Prostate gland (tissue), 2 donors: ENCODE data around the gene BMI1. TPM values are rescaled to one million over a fixed set of nuclear protein-coding genes. Genes with fewer than 3 reads are reported as not detected.

Experiments
- DNase-seq: peaks from one replicate; pipeline ENCODE4 v3.0.0-alpha.2; 2019; ENCODE audit warnings: low spot score
- H3K27ac ChIP-seq, 2 donors: fragments of 200-600 bp; sonication (generic); 2 replicates each; pipeline ENCODE4 v1.5.1; 2017 to 2019
- H3K27me3 ChIP-seq: fragments of 200-600 bp; sonication (generic); replicated peaks from 2 replicates; pipeline ENCODE4 v1.5.1; 2019; ENCODE audit not compliant: insufficient read depth
- H3K36me3 ChIP-seq, 2 donors: fragments of 200-600 bp; sonication (generic); 1 replicate in 1 of 2; 2 replicates in 1 of 2; pipeline versions ENCODE4 v1.5.1 to v1.8.1; 2017 to 2019
- H3K4me1 ChIP-seq: fragments of 200-600 bp; sonication (generic); replicated peaks from 2 replicates; pipeline ENCODE4 v1.5.1; 2019
- H3K4me3 ChIP-seq, 2 donors: fragments of 200-600 bp; sonication (generic); 2 replicates each; pipeline ENCODE4 v1.5.1; 2017 to 2019
- H3K9me3 ChIP-seq: fragments of 200-600 bp; sonication (generic); 2 replicates; pipeline ENCODE4 v1.5.1; 2017
- CTCF ChIP-seq, 4 experiments: fragments of 200-600 bp in 2 of 4; fragments of 450-650 bp in 2 of 4; sonication (generic) in 2 of 4; IDR thresholded peaks; 1 replicate in 3 of 4; 2 replicates in 1 of 4; pipeline ENCODE4 v1.5.1; 2016 to 2019; ENCODE audit warnings: antibody characterized with exemption in 4 of 4, mild to moderate bottlenecking in 2 of 4, moderate library complexity in 2 of 4
- POLR2A ChIP-seq: fragments of 450-650 bp; IDR thresholded peaks from one replicate; pipeline ENCODE4 v1.6.1; 2016; ENCODE audit warnings: antibody characterized with exemption, mild to moderate bottlenecking
- POLR2AphosphoS5 ChIP-seq: sonication (generic); formaldehyde crosslinking; IDR thresholded peaks from one replicate; pipeline ENCODE4 v1.6.1; 2017; ENCODE audit warnings: antibody characterized with exemption
- WGBS: methylation state at CpG from one replicate; pipeline ENCODE4 v1.1.5; 2018; 5-methylcytosine and 5-hydroxymethylcytosine counted together
- intact Hi-C: fragments of 100-400 bp; cut with DNase I; formaldehyde crosslinking; loops from one replicate; pipeline ENCODE4 v1.14.2; 2022
- total RNA-seq, 2 donors: library from RNA; depleted of rRNA; stranded (reverse); fragments of >200 nt; gene quantifications; one replicate each; pipeline ENCODE4 v1.1.0, GENCODE V29; 2016

The BMI1 gene
- total RNA-seq, 2 donors from 2014 or later: 70.8 to 88.4 TPM

GRCh38 chr10:22368981-22369380 is 48.1 kb downstream of the BMI1 start:
- intact Hi-C loops: no loop called here
- H3K9me3 ChIP-seq: no peaks in the 10 kb centered on the region
- DNase-seq: no peak
- H3K4me1 ChIP-seq: no peaks in the 10 kb centered on the region
- 64% methylated on average over 2 of the region's 2 CpGs for WGBS
- H3K36me3 ChIP-seq: no peaks in the 10 kb centered on the region
- TF ChIP-seq POLR2AphosphoS5 (no peak), CTCF (IDR thresholded peaks at IDR 0.05) (no peak), POLR2A (no peak)
- H3K27ac ChIP-seq: no peak overlapping the region
- H3K27me3 ChIP-seq: no peaks in the 10 kb centered on the region
- H3K4me3 ChIP-seq: no peak overlapping the region

GRCh38 chr10:22369434-22370072 is 48.7 kb downstream of the BMI1 start:
- Histone ChIP-seq H3K4me3 (no peak overlapping the region), H3K27ac (no peak overlapping the region), H3K4me1 (no peaks in the 10 kb centered on the region), H3K9me3 (no peaks in the 10 kb centered on the region), H3K36me3 (no peaks in the 10 kb centered on the region), H3K27me3 (no peaks in the 10 kb centered on the region)
- intact Hi-C loops: no loop called here
- TF ChIP-seq POLR2A (no peak), POLR2AphosphoS5 (no peak), CTCF (IDR thresholded peaks at IDR 0.05) (no peak)
- DNase-seq: no peak
- 88% methylated on average over 5 of the region's 5 CpGs for WGBS

DNA sequence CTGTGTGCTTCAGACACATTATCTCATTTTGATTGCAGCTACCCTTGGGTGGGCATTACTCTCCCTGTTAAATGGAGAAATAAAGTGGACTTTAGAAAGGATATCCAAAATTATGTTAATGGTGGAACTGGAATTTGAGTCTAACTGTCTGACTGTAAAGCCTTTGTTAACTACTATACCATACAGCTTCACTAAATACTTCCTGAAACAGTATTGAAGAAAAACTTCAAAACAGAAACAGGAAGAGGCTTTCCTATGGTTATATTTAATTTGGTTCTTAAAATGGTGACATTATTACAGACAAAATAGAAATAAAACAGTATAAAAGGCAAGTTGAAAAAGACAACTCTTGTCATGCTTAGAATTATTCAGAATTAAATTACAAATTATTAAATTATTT is 49.4 kb downstream of the BMI1 start:
- TF ChIP-seq POLR2A (no peak), POLR2AphosphoS5 (no peak), CTCF (IDR thresholded peaks at IDR 0.05) (no peak)

GRCh38 chr10:22372298-22372697 is 51.4 kb downstream of the BMI1 start:
- H3K27ac ChIP-seq: peak overlapping the region in 1 of 2 donors; percentile 22
- TF ChIP-seq POLR2AphosphoS5: no peak
- no peak for TF ChIP-seq CTCF (IDR thresholded peaks at IDR 0.05)
- TF ChIP-seq POLR2A: no peak
- H3K4me3 ChIP-seq: no peak overlapping the region
- H3K27me3 ChIP-seq: no peaks in the 10 kb centered on the region
- intact Hi-C loops: no loop called here
- H3K4me1 ChIP-seq: no peaks in the 10 kb centered on the region
- 85% methylated on average over 6 of the region's 6 CpGs for WGBS
- no peaks in the 10 kb centered on the region for H3K36me3 ChIP-seq
- DNase-seq: no peak
- no peaks in the 10 kb centered on the region for H3K9me3 ChIP-seq

More for the DNA sequence above, 49.4 kb downstream of the BMI1 start:
- no peaks in the 10 kb centered on the region for H3K4me1 ChIP-seq
- no peaks in the 10 kb centered on the region for H3K9me3 ChIP-seq
- H3K4me3 ChIP-seq: no peak overlapping the region
- intact Hi-C loops: no loop called here
- no peak for DNase-seq
- H3K27me3 ChIP-seq: no peaks in the 10 kb centered on the region
- H3K27ac ChIP-seq: no peak overlapping the region
- H3K36me3 ChIP-seq: no peaks in the 10 kb centered on the region

GRCh38 chr10:22372917-22373316 is 52.0 kb downstream of the BMI1 start:
- H3K9me3 ChIP-seq: no peaks in the 10 kb centered on the region
- intact Hi-C loops: no loop called here
- no peaks in the 10 kb centered on the region for H3K4me1 ChIP-seq
- TF ChIP-seq CTCF (IDR thresholded peaks at IDR 0.05) (no peak), POLR2AphosphoS5 (peak; percentile 13)
- H3K36me3 ChIP-seq: no peaks in the 10 kb centered on the region
- 18% methylated on average over 9 of the region's 9 CpGs for WGBS
- no peak overlapping the region for H3K4me3 ChIP-seq
- no peaks in the 10 kb centered on the region for H3K27me3 ChIP-seq
- DNase-seq: peak; percentile 16
- H3K27ac ChIP-seq: no peak overlapping the region
